SJSA1 (cell line): ENCODE results near the gene C17orf67. TPM values are rescaled to one million over a fixed set of nuclear protein-coding genes. Genes with fewer than 3 reads are reported as not detected.

Source experiments
- DNase-seq, 2 experiments: peaks; one replicate each; pipeline ENCODE4 v3.0.0-alpha.2; 2015 to 2020; ENCODE audit warnings: low spot score in 2 of 2, low read depth in 1 of 2
- H3K27ac ChIP-seq: fragments of 250-450 bp; sonication (Bioruptor Pico); 2 replicates; pipeline ENCODE4 v1.5.1; 2020; ENCODE audit warnings: mild to moderate bottlenecking, moderate library complexity
- H3K27me3 ChIP-seq: fragments of 250-450 bp; sonication (Bioruptor Pico); replicated peaks from 2 replicates; pipeline ENCODE4 v1.5.1; 2020; ENCODE audit warnings: mild to moderate bottlenecking, moderate library complexity
- H3K36me3 ChIP-seq: fragments of 250-450 bp; sonication (Bioruptor Pico); 2 replicates; pipeline ENCODE4 v1.5.1; 2020; ENCODE audit warnings: mild to moderate bottlenecking
- H3K4me1 ChIP-seq: fragments of 250-450 bp; sonication (Bioruptor Pico); replicated peaks from 2 replicates; pipeline ENCODE4 v1.6.1; 2021; ENCODE audit warnings: mild to moderate bottlenecking
- H3K4me3 ChIP-seq: fragments of 250-450 bp; sonication (Bioruptor Pico); 2 replicates; pipeline ENCODE4 v1.5.1; 2020; ENCODE audit warnings: mild to moderate bottlenecking
- H3K9me3 ChIP-seq: fragments of 250-450 bp; sonication (Bioruptor Pico); replicated peaks from 2 replicates; pipeline ENCODE4 v1.5.1; 2020; ENCODE audit warnings: mild to moderate bottlenecking
- total RNA-seq: library from RNA; depleted of rRNA; stranded (reverse); fragments of >200 nt; shearing (Covaris generic); gene quantifications from 2 replicates; pipeline ENCODE4 v1.2.3, GENCODE V29; 2014

C17orf67 gene
- total RNA-seq, 1 experiment from 2014 or later = 1.6 TPM

GRCh38 chr17:56851008-56851407 is 17.3 kb upstream of the C17orf67 start:
- H3K27ac ChIP-seq = no peak overlapping the region
- no peak for DNase-seq
- no peaks in the 10 kb centered on the region for H3K9me3 ChIP-seq

GRCh38 chr17:56850591-56850990 is 16.9 kb upstream of the C17orf67 start:
- Histone ChIP-seq H3K9me3 (no peaks in the 10 kb centered on the region), H3K27ac (no peak overlapping the region)

More at GRCh38 chr17:56851008-56851407, 17.3 kb upstream of the C17orf67 start:
- no peaks in the 10 kb centered on the region for H3K4me1 ChIP-seq
- H3K36me3 ChIP-seq = no peaks in the 10 kb centered on the region
- H3K27me3 ChIP-seq = no peaks in the 10 kb centered on the region
- H3K4me3 ChIP-seq = no peak overlapping the region

GRCh38 chr17:56849131-56849530 is 15.4 kb upstream of the C17orf67 start:
- Histone ChIP-seq H3K36me3 (no peaks in the 10 kb centered on the region), H3K27me3 (no peaks in the 10 kb centered on the region), H3K27ac (no peak overlapping the region), H3K4me3 (no peak overlapping the region), H3K9me3 (no peaks in the 10 kb centered on the region), H3K4me1 (no peaks in the 10 kb centered on the region)
- no peak for DNase-seq

More at GRCh38 chr17:56850591-56850990, 16.9 kb upstream of the C17orf67 start:
- Histone ChIP-seq H3K4me3 (no peak overlapping the region), H3K36me3 (no peaks in the 10 kb centered on the region), H3K4me1 (no peaks in the 10 kb centered on the region), H3K27me3 (no peaks in the 10 kb centered on the region)
- DNase-seq = no peak

- Histone ChIP-seq H3K9me3 (no peaks in the 10 kb centered on the region), H3K36me3 (no peaks in the 10 kb centered on the region), H3K4me3 (no peak overlapping the region), H3K4me1 (no peaks in the 10 kb centered on the region), H3K27ac (no peak overlapping the region), H3K27me3 (no peaks in the 10 kb centered on the region)
- DNase-seq = no peak
These were observed 13.4 kb upstream of the C17orf67 start for GRCh38 chr17:56847106-56847505.

- H3K9me3 ChIP-seq = no peaks in the 10 kb centered on the region
- H3K36me3 ChIP-seq = no peaks in the 10 kb centered on the region
- H3K27me3 ChIP-seq = no peaks in the 10 kb centered on the region
- DNase-seq = no peak
- no peak overlapping the region for H3K4me3 ChIP-seq
- no peaks in the 10 kb centered on the region for H3K4me1 ChIP-seq
- no peak overlapping the region for H3K27ac ChIP-seq
These were observed 12.2 kb upstream of the C17orf67 start for GRCh38 chr17:56845934-56846333.

GRCh38 chr17:56842577-56842976 is 8.9 kb upstream of the C17orf67 start:
- no peak overlapping the region for H3K4me3 ChIP-seq
- H3K27me3 ChIP-seq = no peaks in the 10 kb centered on the region
- no peaks in the 10 kb centered on the region for H3K9me3 ChIP-seq
- DNase-seq = no peak
- no peak overlapping the region for H3K27ac ChIP-seq
- H3K36me3 ChIP-seq = no peaks in the 10 kb centered on the region
- H3K4me1 ChIP-seq = no peaks in the 10 kb centered on the region

GRCh38 chr17:56838687-56839086 is 5.0 kb upstream of the C17orf67 start:
- H3K9me3 ChIP-seq = peaks cover 5% of the 10 kb centered on the region; the same call in 1 of the 2 replicates
- H3K27ac ChIP-seq = no peak overlapping the region
- H3K4me1 ChIP-seq = peaks cover 7% of the 10 kb centered on the region
- no peak overlapping the region for H3K4me3 ChIP-seq
- no peaks in the 10 kb centered on the region for H3K27me3 ChIP-seq
- DNase-seq = no peak
- H3K36me3 ChIP-seq = no peaks in the 10 kb centered on the region

GRCh38 chr17:56835264-56835585 is 1.5 kb upstream of the C17orf67 start:
- no peak for DNase-seq
- Histone ChIP-seq H3K4me1 (peaks cover 23% of the 10 kb centered on the region), H3K27ac (no peak overlapping the region), H3K4me3 (no peak overlapping the region), H3K9me3 (peaks cover 5% of the 10 kb centered on the region; the same call in 1 of the 2 replicates), H3K36me3 (peaks cover 28% of the 10 kb centered on the region), H3K27me3 (no peaks in the 10 kb centered on the region)

- Histone ChIP-seq H3K36me3 (peaks cover 28% of the 10 kb centered on the region), H3K4me3 (peak overlapping the region; percentile 86), H3K27me3 (no peaks in the 10 kb centered on the region), H3K4me1 (peaks cover 23% of the 10 kb centered on the region), H3K27ac (peak overlapping the region; percentile 25), H3K9me3 (peaks cover 5% of the 10 kb centered on the region; the same call in 1 of the 2 replicates)
- peak in 1 of 2 experiments; percentile 49 for DNase-seq
These were observed 902 bp upstream of the C17orf67 start for GRCh38 chr17:56834380-56835263.

- peaks cover 28% of the 10 kb centered on the region for H3K36me3 ChIP-seq
- peak; percentile 65 to 89 for DNase-seq
- no peaks in the 10 kb centered on the region for H3K27me3 ChIP-seq
- peaks cover 23% of the 10 kb centered on the region for H3K4me1 ChIP-seq
- H3K9me3 ChIP-seq = peaks cover 5% of the 10 kb centered on the region; the same call in 1 of the 2 replicates
- peak overlapping the region; percentile 86 for H3K4me3 ChIP-seq
- peak overlapping the region; percentile 65 for H3K27ac ChIP-seq
These were observed 487 bp downstream of the C17orf67 start for GRCh38 chr17:56833057-56833808.

- Histone ChIP-seq H3K9me3 (peaks cover 5% of the 10 kb centered on the region; the same call in 1 of the 2 replicates), H3K4me3 (peak overlapping the region; percentile 86), H3K27me3 (no peaks in the 10 kb centered on the region), H3K4me1 (peaks cover 23% of the 10 kb centered on the region), H3K27ac (no peak overlapping the region), H3K36me3 (peaks cover 28% of the 10 kb centered on the region)
- no peak for DNase-seq
These were observed 1.3 kb downstream of the C17orf67 start for GRCh38 chr17:56832446-56832845.

- Histone ChIP-seq H3K27me3 (no peaks in the 10 kb centered on the region), H3K4me1 (peaks cover 23% of the 10 kb centered on the region), H3K4me3 (no peak overlapping the region), H3K9me3 (peaks cover 5% of the 10 kb centered on the region; the same call in 1 of the 2 replicates), H3K27ac (no peak overlapping the region), H3K36me3 (peaks cover 28% of the 10 kb centered on the region)
- no peak for DNase-seq
These were observed 2.2 kb downstream of the C17orf67 start for GRCh38 chr17:56831369-56832095.

- no peak overlapping the region for H3K27ac ChIP-seq
- no peak for DNase-seq
- peaks cover 23% of the 10 kb centered on the region for H3K4me1 ChIP-seq
- H3K4me3 ChIP-seq = no peak overlapping the region
- H3K9me3 ChIP-seq = peaks cover 5% of the 10 kb centered on the region; the same call in 1 of the 2 replicates
- no peaks in the 10 kb centered on the region for H3K27me3 ChIP-seq
- H3K36me3 ChIP-seq = peaks cover 28% of the 10 kb centered on the region
These were observed 2.9 kb downstream of the C17orf67 start for GRCh38 chr17:56830726-56831368.
